Chondrocyte (in vitro differentiated cells): Measurements from ENCODE around the gene PIBF1. TPM values are rescaled to one million over a fixed set of nuclear protein-coding genes. Genes with fewer than 3 reads are reported as not detected.

Experiments
- DNase-seq: peaks from one replicate; pipeline ENCODE4 v3.0.0; 2021; ENCODE audit warnings: mixed read lengths, low spot score
- H3K27ac Mint-ChIP-seq: one replicate; pipeline ENCODE4 v1.8.0; 2021; ENCODE audit warnings: mild to moderate bottlenecking, moderate library complexity, mixed read lengths; ENCODE audit not compliant: unreplicated experiment
- H3K27me3 Mint-ChIP-seq: 2 replicates; pipeline ENCODE4 v1.8.0; 2021; ENCODE audit warnings: low read depth, mixed read lengths
- H3K36me3 Mint-ChIP-seq: 2 replicates; pipeline ENCODE4 v1.8.0; 2021; ENCODE audit warnings: low read depth, mixed read lengths
- H3K4me1 Mint-ChIP-seq: 2 replicates; pipeline ENCODE4 v1.8.0; 2021; ENCODE audit warnings: low read depth, mild to moderate bottlenecking, mixed read lengths
- H3K4me3 Mint-ChIP-seq: one replicate; pipeline ENCODE4 v1.8.0; 2021; ENCODE audit warnings: mild to moderate bottlenecking, moderate library complexity, mixed read lengths; ENCODE audit not compliant: unreplicated experiment
- H3K9me3 Mint-ChIP-seq: 2 replicates; pipeline ENCODE4 v1.8.0; 2021; ENCODE audit warnings: low read depth, mixed read lengths
- total RNA-seq: library from RNA; stranded (reverse); gene quantifications from 3 replicates; pipeline ENCODE4 v1.2.1, GENCODE V29; 2021
- TF ChIP-seq, protein P1 (sequence below): fragments of 200-600 bp; sonication (generic); IDR thresholded peaks from 2 replicates; pipeline ENCODE4 v1.5.0; 2021; ENCODE audit warnings: antibody characterized with exemption, mild to moderate bottlenecking, moderate library complexity

The PIBF1 gene
- total RNA-seq, 1 donor from 2014 or later, result 18.2 TPM

DNA sequence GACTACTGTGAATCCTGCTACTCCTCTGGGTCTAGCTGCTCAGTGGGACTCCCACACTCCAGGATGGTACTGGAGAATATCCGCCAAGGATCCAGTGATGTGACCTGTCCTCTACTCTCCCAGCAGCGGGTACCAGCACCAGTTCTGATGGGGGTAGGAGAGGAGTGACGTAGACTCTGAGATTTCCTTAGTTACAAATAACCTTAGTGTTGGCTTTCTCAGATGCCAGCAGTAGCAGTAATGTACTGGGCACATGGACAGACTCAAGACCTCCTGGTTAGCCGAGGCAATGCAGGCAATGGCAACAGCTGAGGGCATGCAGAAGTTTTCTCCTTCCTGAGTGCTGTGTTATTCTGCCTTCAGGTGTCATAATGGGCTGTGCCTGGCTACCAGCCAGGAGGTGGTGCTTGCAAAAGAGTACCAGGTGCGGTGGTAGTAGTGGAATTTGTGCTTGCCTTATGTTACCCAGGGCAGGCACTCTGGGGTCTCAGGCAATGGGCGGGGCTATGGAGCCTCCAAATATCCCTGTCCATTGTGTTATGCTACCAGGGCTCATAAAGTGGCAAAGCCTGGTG lies 171.5 kb downstream of the PIBF1 start:
- H3K4me3 Mint-ChIP-seq, result no peak overlapping the region
- H3K36me3 Mint-ChIP-seq, result peaks cover 15% of the 10 kb centered on the region
- TF ChIP-seq, protein P1, sequence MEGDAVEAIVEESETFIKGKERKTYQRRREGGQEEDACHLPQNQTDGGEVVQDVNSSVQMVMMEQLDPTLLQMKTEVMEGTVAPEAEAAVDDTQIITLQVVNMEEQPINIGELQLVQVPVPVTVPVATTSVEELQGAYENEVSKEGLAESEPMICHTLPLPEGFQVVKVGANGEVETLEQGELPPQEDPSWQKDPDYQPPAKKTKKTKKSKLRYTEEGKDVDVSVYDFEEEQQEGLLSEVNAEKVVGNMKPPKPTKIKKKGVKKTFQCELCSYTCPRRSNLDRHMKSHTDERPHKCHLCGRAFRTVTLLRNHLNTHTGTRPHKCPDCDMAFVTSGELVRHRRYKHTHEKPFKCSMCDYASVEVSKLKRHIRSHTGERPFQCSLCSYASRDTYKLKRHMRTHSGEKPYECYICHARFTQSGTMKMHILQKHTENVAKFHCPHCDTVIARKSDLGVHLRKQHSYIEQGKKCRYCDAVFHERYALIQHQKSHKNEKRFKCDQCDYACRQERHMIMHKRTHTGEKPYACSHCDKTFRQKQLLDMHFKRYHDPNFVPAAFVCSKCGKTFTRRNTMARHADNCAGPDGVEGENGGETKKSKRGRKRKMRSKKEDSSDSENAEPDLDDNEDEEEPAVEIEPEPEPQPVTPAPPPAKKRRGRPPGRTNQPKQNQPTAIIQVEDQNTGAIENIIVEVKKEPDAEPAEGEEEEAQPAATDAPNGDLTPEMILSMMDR, result no peak
- H3K4me1 Mint-ChIP-seq, result peaks cover 3% of the 10 kb centered on the region
- H3K9me3 Mint-ChIP-seq, result peaks cover 10% of the 10 kb centered on the region
- no peaks in the 10 kb centered on the region for H3K27me3 Mint-ChIP-seq
- no peak overlapping the region for H3K27ac Mint-ChIP-seq
- no peak for DNase-seq

DNA sequence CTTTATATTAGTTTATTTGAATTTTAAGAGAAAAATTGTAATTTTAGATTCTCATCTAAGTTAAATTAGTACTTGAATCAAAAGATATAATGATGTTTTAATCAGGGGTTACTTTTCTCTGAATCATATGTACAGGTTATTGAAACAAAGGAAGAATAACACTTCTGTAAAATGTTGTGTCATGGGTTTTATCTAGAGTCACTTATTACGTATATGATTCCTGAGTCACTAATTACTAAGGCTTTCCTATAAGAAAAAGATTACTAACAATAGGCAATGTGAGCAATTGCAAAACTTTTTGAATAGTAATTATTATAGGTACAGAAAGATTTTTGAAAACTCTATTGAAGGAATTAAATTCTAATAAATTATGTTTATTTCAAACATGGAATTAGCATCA lies 177.7 kb downstream of the PIBF1 start:
- Mint-ChIP-seq H3K4me1 (peaks cover 4% of the 10 kb centered on the region), H3K27ac (no peak overlapping the region), H3K36me3 (peaks cover 11% of the 10 kb centered on the region), H3K27me3 (no peaks in the 10 kb centered on the region), H3K4me3 (no peak overlapping the region), H3K9me3 (peaks cover 10% of the 10 kb centered on the region)
- TF ChIP-seq, protein P1, result no peak
- DNase-seq, result no peak

DNA sequence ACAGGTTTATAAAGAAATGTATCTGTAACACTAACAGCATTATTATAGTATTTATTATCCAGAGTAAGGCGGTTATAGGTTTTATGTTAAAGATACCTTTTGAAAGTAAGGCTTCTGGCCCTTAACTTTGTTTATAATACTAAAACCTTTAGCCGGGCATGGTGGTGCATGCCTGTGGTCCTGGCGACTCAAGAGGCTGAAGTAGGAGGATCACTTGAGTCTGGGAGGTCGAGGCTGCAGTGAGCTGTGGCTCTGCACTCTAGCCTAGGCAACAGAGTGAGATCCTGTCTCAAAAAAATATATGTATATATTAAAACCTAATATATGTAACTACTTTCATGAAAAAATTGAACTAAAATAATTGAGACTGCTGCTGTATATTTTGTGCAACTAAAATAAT lies 178.2 kb downstream of the PIBF1 start:
- no peak overlapping the region for H3K4me3 Mint-ChIP-seq
- H3K27ac Mint-ChIP-seq, result no peak overlapping the region
- peaks cover 3% of the 10 kb centered on the region for H3K4me1 Mint-ChIP-seq
- TF ChIP-seq, protein P1, result no peak
- peaks cover 11% of the 10 kb centered on the region for H3K36me3 Mint-ChIP-seq
- peaks cover 10% of the 10 kb centered on the region for H3K9me3 Mint-ChIP-seq
- no peak for DNase-seq
- no peaks in the 10 kb centered on the region for H3K27me3 Mint-ChIP-seq

DNA sequence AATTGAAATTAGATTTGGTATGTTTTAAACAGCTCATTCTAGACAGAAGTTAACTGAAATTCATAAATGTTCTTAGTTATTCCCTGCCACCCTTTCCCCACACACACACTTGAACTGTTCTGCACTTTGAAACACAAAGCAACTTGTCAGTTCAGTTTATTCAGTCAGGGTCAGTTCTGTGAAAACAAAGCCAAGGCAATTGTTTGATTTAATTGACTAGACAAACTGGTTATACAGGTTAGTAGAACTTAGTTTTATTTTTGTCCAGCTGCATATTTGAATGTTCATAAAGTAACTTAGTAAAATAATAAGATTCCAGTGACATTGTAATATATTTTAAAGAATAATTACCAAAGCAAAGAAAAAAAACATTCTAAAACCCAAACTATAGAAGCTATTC lies 178.6 kb downstream of the PIBF1 start:
- no peak overlapping the region for H3K4me3 Mint-ChIP-seq
- no peak for DNase-seq
- peaks cover 10% of the 10 kb centered on the region for H3K9me3 Mint-ChIP-seq
- H3K27me3 Mint-ChIP-seq, result no peaks in the 10 kb centered on the region
- H3K27ac Mint-ChIP-seq, result no peak overlapping the region
- H3K4me1 Mint-ChIP-seq, result peaks cover 3% of the 10 kb centered on the region
- peaks cover 11% of the 10 kb centered on the region for H3K36me3 Mint-ChIP-seq
- TF ChIP-seq, protein P1, result no peak

DNA sequence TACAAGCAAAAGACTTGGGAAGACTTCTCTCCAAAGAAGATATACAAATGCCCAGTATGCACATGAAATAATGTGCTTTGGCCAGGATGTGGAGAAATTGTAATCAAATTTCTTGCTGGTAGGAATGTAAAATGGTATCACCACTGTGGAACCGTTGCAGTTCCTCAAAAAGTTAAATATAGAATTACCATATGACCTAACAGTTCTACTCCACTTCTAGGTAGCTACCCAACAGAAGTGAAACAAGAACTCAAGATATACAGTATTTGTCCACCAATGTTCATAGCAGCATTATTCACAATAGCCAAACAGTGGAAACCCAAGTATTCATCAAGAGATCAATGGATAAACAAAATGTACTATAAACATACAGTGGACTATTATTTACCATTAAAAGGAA lies 181.8 kb downstream of the PIBF1 start:
- Mint-ChIP-seq H3K27me3 (no peaks in the 10 kb centered on the region), H3K9me3 (no peaks in the 10 kb centered on the region), H3K4me1 (peaks cover 3% of the 10 kb centered on the region), H3K36me3 (peaks cover 2% of the 10 kb centered on the region), H3K4me3 (no peak overlapping the region), H3K27ac (no peak overlapping the region)
- DNase-seq, result no peak
- TF ChIP-seq, protein P1, result no peak
